ENCODE data around the gene KIF21B. TPM values are rescaled to one million over a fixed set of nuclear protein-coding genes. Genes with fewer than 3 reads are reported as not detected.
"Not testable (repeated sequence)": the region's sequence is repeated elsewhere in the genome, so short reads cannot be mapped to it uniquely, and the experiment has no call there.

KIF21B gene
- total RNA-seq, 4 donors from 2014 or later, result 1.2 to 1.9 (median 1.6) TPM

GRCh38 chr1:200951016-200951415 lies 72.5 kb downstream of the KIF21B start:
- no peaks in the 10 kb centered on the region for H3K4me1 ChIP-seq
- 76 to 100% methylated on average over 2 of the region's 2 CpGs for WGBS, 2 donors (ENCODE audit: low coverage in 1 of 2)
- no peak overlapping the region for H3K4me3 ChIP-seq
- peaks cover 4% of the 10 kb centered on the region for H3K27me3 ChIP-seq
- no peaks in the 10 kb centered on the region for H3K36me3 ChIP-seq
- TF ChIP-seq POLR2A (IDR thresholded peaks at IDR 0.05) (no peak), CTCF (IDR thresholded peaks at IDR 0.05) (no peak)
- H3K27ac ChIP-seq, result no peak overlapping the region
- ATAC-seq, result no peak
- H3K9me3 ChIP-seq, result peaks cover 0 to 15% (median 0%) of the 10 kb centered on the region in 3 donors

- H3K27ac ChIP-seq, result no peak overlapping the region
- no peak for TF ChIP-seq CTCF (IDR thresholded peaks at IDR 0.05)
- no peak for TF ChIP-seq POLR2A (IDR thresholded peaks at IDR 0.05)
- TF ChIP-seq EP300 (IDR thresholded peaks at IDR 0.05), result no peak
- TF ChIP-seq POLR2AphosphoS5 (IDR thresholded peaks at IDR 0.05), result no peak
- no peak overlapping the region for H3K4me3 ChIP-seq
- H3K27me3 ChIP-seq, result peaks cover 12% of the 10 kb centered on the region
- no peak for ATAC-seq
- H3K9me3 ChIP-seq, result peaks cover 0 to 15% (median 0%) of the 10 kb centered on the region in 3 donors
- no peaks in the 10 kb centered on the region for H3K36me3 ChIP-seq
- H3K4me1 ChIP-seq, result no peaks in the 10 kb centered on the region
- WGBS, 2 donors (ENCODE audit: low coverage in 1 of 2), result 80 to 100% methylated on average over 1 of the region's 8 CpGs
Observed at GRCh38 chr1:200949626-200950025, 73.9 kb downstream of the KIF21B start.

- no peak overlapping the region for H3K27ac ChIP-seq
- peaks cover 12% of the 10 kb centered on the region for H3K27me3 ChIP-seq
- H3K4me3 ChIP-seq, result no peak overlapping the region
- no peak for ATAC-seq
- 87 to 94% methylated on average over 2 to 3 of the region's 3 CpGs for WGBS, 2 donors (ENCODE audit: low coverage in 1 of 2)
- peaks cover 0 to 15% (median 0%) of the 10 kb centered on the region in 3 donors for H3K9me3 ChIP-seq
- no peaks in the 10 kb centered on the region for H3K4me1 ChIP-seq
- no peaks in the 10 kb centered on the region for H3K36me3 ChIP-seq
- TF ChIP-seq EP300 (IDR thresholded peaks at IDR 0.05), result no peak
- TF ChIP-seq POLR2A (IDR thresholded peaks at IDR 0.05), result no peak
- no peak for TF ChIP-seq CTCF (IDR thresholded peaks at IDR 0.05)
- TF ChIP-seq POLR2AphosphoS5 (IDR thresholded peaks at IDR 0.05), result no peak
Observed at GRCh38 chr1:200947059-200947566, 76.4 kb downstream of the KIF21B start.

- Histone ChIP-seq H3K27ac (no peak overlapping the region), H3K4me1 (no peaks in the 10 kb centered on the region), H3K9me3 (peaks cover 0 to 29% (median 0%) of the 10 kb centered on the region in 3 donors), H3K36me3 (no peaks in the 10 kb centered on the region), H3K27me3 (peaks cover 12% of the 10 kb centered on the region), H3K4me3 (no peak overlapping the region)
- WGBS, 2 donors (ENCODE audit: low coverage in 1 of 2), result 54% methylated on average over 2 to 3 of the region's 3 CpGs
- TF ChIP-seq POLR2AphosphoS5 (IDR thresholded peaks at IDR 0.05), result no peak
- no peak for TF ChIP-seq EP300 (IDR thresholded peaks at IDR 0.05)
- TF ChIP-seq CTCF (IDR thresholded peaks at IDR 0.05), result no peak
- TF ChIP-seq POLR2A (IDR thresholded peaks at IDR 0.05), result no peak
- no peak for ATAC-seq
Observed at GRCh38 chr1:200945111-200945510, 78.4 kb downstream of the KIF21B start.

GRCh38 chr1:200938955-200939354 lies 84.6 kb downstream of the KIF21B start:
- no peak overlapping the region for H3K4me3 ChIP-seq
- H3K27ac ChIP-seq, result no peak overlapping the region
- H3K9me3 ChIP-seq, result peaks cover 0 to 14% (median 0%) of the 10 kb centered on the region in 3 donors
- no peaks in the 10 kb centered on the region for H3K36me3 ChIP-seq
- H3K27me3 ChIP-seq, result no peaks in the 10 kb centered on the region
- ATAC-seq, result no peak
- WGBS, 2 donors (ENCODE audit: low coverage in 1 of 2), result 55 to 57% methylated on average over 3 to 4 of the region's 4 CpGs
- TF ChIP-seq POLR2AphosphoS5 (IDR thresholded peaks at IDR 0.05), result no peak
- TF ChIP-seq EP300 (IDR thresholded peaks at IDR 0.05), result no peak
- TF ChIP-seq POLR2A (IDR thresholded peaks at IDR 0.05), result no peak
- TF ChIP-seq CTCF (IDR thresholded peaks at IDR 0.05), result no peak
- no peaks in the 10 kb centered on the region for H3K4me1 ChIP-seq

- not testable (repeated sequence) for H3K36me3 ChIP-seq, H3K27ac ChIP-seq, H3K4me3 ChIP-seq, H3K9me3 ChIP-seq, ATAC-seq, H3K27me3 ChIP-seq, H3K4me1 ChIP-seq
- WGBS, 2 donors (ENCODE audit: low coverage in 1 of 2), result 85 to 100% methylated on average over 2 to 10 of the region's 18 CpGs
Observed at GRCh38 chr1:200935286-200935962, 88.1 kb downstream of the KIF21B start.
